Brain microvascular endothelial cell (primary cell): ENCODE results near the gene BRSK1.

Experiments used
- DNase-seq: peaks from one replicate; pipeline ENCODE4 v3.0.0-alpha.2; 2020
- H3K27ac ChIP-seq: fragments of 250-450 bp; sonication (Bioruptor Pico); 2 replicates; pipeline ENCODE4 v1.5.1; 2020; ENCODE audit warnings: mild to moderate bottlenecking, moderate library complexity
- H3K27me3 ChIP-seq: fragments of 250-450 bp; sonication (Bioruptor Pico); replicated peaks from 2 replicates; pipeline ENCODE4 v1.5.1; 2020; ENCODE audit warnings: mild to moderate bottlenecking
- H3K36me3 ChIP-seq: fragments of 250-450 bp; sonication (Bioruptor Pico); replicated peaks from 2 replicates; pipeline ENCODE4 v1.5.1; 2020; ENCODE audit warnings: mild to moderate bottlenecking
- H3K4me3 ChIP-seq: 2 replicates; pipeline ENCODE4 v1.5.1; 2011; ENCODE audit warnings: low read depth, mild to moderate bottlenecking, control low read depth, low read length, moderate library complexity
- CTCF ChIP-seq: IDR thresholded peaks from 2 replicates; pipeline ENCODE4 v1.5.1; 2011; ENCODE audit warnings: low read depth, mild to moderate bottlenecking, moderate library complexity, low read length, control low read depth, inconsistent platforms; ENCODE audit errors: missing control alignments
- in situ Hi-C: cut with HindIII; loops from 2 replicates; pipeline ENCODE4 v1.10.0; 2017; ENCODE audit warnings: low sequenced_read_pairs, low pct_ligation_motif_present

Gene BRSK1

GRCh38 chr19:55341171-55341588, 57.4 kb downstream of the BRSK1 start:
- no peak for TF ChIP-seq CTCF
- H3K4me3 ChIP-seq, result peak overlapping the region; percentile 69
- no peak overlapping the region for H3K27ac ChIP-seq
- in situ Hi-C loops, result no loop called here
- DNase-seq, result peak; percentile 19
- no peaks in the 10 kb centered on the region for H3K36me3 ChIP-seq
- no peaks in the 10 kb centered on the region for H3K27me3 ChIP-seq

- Histone ChIP-seq H3K27me3 (no peaks in the 10 kb centered on the region), H3K27ac (no peak overlapping the region), H3K36me3 (no peaks in the 10 kb centered on the region), H3K4me3 (no peak overlapping the region)
- in situ Hi-C loops, result no loop called here
- TF ChIP-seq CTCF, result no peak
- DNase-seq, result no peak
Observed at GRCh38 chr19:55341595-55342531, 58.1 kb downstream of the BRSK1 start.

- no peak overlapping the region for H3K27ac ChIP-seq
- H3K4me3 ChIP-seq, result no peak overlapping the region
- no peak for DNase-seq
- no peaks in the 10 kb centered on the region for H3K36me3 ChIP-seq
- TF ChIP-seq CTCF, result peak; percentile 10
- no peaks in the 10 kb centered on the region for H3K27me3 ChIP-seq
- in situ Hi-C loops, result no loop called here
Observed at GRCh38 chr19:55344444-55344843, 60.6 kb downstream of the BRSK1 start.

- Histone ChIP-seq H3K4me3 (no peak overlapping the region), H3K36me3 (no peaks in the 10 kb centered on the region), H3K27me3 (no peaks in the 10 kb centered on the region), H3K27ac (no peak overlapping the region)
- no peak for DNase-seq
- TF ChIP-seq CTCF, result no peak
- in situ Hi-C loops, result no loop called here
Observed at GRCh38 chr19:55345101-55345817, 61.5 kb downstream of the BRSK1 start.

GRCh38 chr19:55345818-55346724, 62.3 kb downstream of the BRSK1 start:
- TF ChIP-seq CTCF, result no peak
- DNase-seq, result no peak

More at GRCh38 chr19:55345818-55346724, 62.3 kb downstream of the BRSK1 start:
- Histone ChIP-seq H3K4me3 (no peak overlapping the region), H3K27me3 (no peaks in the 10 kb centered on the region), H3K36me3 (no peaks in the 10 kb centered on the region), H3K27ac (no peak overlapping the region)
- in situ Hi-C loops, result no loop called here
